Stimulated activated CD4-positive, alpha-beta T cell treated with anti-CD3 and anti-CD28 coated beads, Interleukin-12 subunit alpha, Interleukin-12 subunit beta, amount 100 ng/mL, for 4 hours (primary cell): ENCODE data around the gene SPTBN2.
"Not testable (repeated sequence)": the region's sequence is repeated elsewhere in the genome, so short reads cannot be mapped to it uniquely, and the experiment has no call there.

Experiments used
- DNase-seq: peaks from one replicate; pipeline ENCODE4 v3.0.0-alpha.2; 2020

SPTBN2 gene

DNA sequence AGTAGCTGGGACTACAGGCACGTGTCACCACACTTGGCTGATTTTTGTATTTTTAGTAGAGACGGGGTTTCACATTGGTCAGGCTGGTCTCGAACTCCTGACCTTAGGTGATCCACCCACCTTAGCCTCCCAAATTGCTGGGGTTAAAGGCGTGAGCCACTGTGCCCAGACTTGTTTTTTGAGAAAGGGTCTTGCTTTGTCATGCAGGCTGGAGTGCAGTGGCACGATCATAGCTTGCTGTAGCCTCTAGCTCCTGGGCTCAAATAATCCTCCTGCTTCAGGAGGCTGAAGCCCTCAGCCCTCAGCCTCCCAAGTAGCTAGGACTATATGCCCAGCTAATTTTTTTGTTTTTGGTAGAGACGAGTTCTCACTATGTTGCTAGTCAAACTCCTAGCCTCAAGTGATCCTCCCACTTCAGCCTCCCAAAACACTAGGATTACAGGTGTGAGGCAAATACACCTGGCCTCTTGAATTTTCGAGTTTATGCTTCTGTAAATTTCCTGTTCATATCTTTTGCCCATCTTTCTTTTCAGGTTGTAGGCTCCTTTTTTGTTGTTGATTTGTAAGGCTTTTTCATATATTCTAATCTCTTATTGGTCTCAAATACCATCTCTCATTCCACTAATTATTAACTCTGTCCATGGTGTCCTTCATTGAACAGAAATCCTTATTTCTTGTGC is 47.9 kb downstream of the SPTBN2 start:
- no peak for DNase-seq

DNA sequence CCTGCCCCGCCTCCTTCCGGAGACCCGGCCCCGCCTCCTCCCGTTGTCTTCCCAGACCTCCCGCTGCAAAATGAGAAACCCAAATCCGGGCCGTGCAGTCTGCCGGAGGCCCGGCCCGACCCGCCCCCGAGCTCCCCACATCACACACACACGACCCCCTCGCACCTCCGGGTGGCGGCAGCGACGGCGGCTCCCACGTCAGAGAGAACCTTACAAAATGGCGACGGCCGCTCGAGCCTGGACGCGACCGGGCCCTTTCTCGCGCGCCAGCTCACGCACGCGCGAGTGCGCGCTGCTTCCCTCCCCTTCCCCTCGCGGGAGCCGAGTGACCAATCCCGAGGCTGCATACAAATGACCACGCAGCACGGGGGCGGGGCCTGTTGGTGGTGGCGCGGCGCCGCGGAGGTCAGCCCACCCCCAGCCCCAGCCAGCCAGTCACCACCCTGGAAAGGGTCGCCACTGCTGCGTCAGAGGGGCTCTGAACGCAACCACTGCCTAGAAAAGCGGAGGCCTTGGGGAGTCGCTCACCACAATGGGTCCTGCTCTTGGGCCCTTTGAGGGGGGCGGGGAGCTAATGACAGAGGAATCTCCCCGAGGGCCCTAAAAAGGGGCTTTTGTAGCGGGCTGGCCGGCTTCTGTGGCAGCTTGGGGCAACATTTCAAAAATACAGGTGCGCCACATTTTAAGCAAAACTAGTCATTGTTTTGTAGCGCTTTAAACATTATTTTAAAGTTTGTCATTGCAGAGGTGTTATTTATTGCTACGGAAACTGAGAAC is 51.2 kb downstream of the SPTBN2 start, which contains the start of gene RBM4B:
TSS of gene RBM4B (minus strand) at position 289 of the 777 bp plus-strand sequence. CDS start 808 bp downstream, outside the sequence.
- peak; percentile 94 for DNase-seq

DNA sequence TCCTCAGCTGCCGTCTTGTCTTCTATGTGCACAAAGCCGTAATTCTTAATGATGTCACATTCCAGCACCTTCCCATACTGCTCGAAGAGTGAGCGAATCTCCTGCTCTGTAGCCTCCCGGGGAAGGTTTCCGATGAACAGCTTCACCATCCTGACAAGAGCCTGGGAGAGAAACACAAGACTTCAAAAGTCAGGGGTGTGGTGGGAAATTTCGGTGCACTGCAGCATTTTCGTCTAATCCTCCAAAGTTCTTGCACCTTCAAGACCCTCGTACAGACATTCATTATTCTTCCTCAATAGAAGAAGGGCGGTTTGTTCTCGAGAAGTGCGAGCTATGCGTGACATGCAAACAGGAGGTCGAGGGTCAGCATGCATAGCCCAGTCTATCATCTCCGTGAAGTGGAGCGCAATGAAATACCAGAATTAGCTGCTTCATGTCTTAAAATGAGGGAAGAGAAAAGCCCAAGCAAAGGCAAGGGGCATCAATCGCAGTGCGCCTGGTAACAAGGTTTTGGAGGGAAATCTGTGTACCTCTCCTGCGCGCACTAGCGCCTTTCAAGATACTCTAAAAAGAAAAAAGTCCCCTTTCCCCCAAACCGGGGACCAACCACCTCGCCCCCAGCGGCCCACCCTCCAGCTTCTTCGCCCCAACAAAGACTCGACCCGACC is 52.0 kb downstream of the SPTBN2 start:
- DNase-seq: no peak

DNA sequence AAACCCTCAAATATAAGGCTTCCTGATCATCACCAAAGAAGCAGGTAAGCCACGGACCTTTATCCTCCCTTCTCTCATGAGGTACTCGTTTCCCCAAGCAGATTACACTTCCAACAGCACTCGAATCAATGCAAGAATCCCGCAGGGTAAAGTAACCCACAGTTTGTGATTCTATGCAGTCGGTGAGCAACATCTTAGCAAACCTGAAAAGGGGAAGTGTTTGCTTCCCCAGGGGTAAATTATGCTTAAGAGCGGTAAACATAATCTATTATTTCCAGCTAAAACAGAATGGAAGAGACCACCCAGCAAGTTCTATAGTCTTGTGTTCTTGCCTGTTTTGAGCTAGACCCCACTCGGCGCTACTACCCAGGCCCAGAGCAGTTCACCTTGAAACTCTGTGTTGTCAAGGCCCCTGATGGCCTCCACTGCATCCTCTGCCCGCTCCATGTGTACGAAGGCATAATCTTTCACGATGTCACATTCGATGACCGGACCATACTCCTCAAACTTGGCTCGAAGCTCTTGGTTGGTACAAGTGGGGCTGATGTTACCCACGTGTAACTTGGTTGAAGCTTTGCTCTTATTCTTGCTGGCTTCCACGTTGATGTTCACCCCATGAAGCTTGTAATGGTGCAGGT is 52.6 kb downstream of the SPTBN2 start:
- DNase-seq: no peak

DNA sequence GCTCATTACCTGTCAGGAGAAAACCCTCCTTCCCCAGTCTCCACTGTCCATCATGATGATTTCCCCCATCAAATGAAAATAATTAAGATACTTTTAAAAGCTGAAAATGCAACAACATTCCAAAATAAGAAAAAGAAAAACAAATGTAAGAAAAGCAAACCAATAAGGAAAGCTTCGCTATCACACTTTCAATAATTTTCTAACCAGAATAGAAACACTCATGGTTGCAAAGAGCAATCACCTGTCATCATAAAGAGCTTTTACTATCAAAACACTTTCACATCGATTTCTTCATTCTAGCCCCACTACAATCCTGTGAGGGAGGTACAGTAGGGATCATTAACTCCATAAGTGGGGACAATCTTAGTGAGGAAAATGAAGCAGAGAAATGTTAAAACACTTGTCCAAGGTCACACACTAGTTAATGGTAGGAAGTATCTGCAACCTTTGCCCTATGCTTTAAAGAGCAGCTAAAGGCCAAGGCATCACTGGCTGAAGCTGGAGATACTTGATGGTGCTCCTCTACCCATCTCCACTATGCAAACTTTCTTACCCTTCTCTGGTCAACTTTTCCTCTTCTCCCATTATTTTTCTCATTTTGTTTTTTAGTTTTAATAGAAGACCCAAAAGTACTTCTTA is 53.9 kb downstream of the SPTBN2 start:
- DNase-seq: no peak

DNA sequence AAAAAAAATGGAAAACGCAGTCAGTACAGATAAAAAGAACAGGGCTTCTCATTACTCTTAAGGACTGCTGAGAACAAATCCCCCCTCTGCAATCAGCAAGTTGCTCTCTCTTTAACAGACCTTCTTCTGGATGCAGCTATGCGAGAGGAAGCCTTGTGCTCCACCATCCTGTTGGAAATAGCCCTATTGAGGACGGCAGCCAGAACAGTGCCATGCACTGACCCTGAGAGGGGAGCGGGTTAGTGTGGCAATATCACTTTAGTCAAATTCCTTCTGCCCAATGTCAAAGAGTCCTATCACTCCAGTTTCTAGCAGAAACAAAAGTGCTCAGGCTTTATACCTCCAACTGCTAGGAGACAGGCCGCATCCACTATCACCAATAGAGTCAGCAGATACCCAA is 58.2 kb downstream of the SPTBN2 start:
- DNase-seq: no peak

DNA sequence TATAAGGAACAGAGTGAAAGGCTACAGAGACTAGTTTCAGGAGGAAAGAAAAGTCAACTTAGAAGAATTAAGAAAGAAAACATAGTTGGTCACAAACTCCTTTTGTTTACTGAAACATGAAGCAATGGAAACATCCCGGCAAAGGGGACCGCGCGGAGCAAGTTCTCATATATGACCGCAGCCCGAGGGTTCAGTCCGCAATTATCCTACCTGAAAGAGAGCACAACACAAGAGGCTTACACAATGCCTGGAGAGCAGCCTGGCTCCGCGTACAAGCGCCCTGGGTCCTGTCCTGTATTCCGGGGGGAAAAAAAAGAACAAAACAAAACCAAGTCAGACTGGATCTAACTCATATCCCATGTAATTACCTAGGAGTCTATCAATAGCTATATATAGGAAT is 63.6 kb downstream of the SPTBN2 start:
- no peak for DNase-seq

DNA sequence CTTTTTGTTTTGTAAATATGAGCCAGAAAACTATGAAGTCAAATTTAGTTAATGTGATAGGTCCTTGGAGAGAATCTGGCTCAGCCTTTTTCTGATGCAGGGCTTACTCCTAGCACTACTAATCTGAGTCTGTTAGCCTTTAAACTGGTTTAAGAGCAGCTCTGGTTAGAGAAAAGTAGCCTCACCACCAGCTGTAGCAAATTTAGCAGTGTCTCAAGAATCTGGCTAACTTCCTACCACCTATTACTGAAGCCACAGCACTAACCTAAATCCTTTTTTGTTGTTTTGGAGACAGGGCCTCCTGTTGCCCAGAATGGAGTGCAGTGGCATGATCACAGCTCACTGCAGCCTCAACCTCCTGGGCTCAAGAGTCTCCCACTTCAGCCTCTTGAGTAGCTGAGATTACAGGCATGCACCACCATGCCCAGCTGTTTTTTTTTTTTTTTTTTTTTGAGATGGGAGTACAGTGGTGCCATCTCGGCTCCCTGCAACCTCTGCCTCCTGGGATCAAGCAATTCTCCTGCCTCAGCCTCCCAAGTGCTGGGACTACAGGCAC is 65.2 kb downstream of the SPTBN2 start:
- no peak for DNase-seq

DNA sequence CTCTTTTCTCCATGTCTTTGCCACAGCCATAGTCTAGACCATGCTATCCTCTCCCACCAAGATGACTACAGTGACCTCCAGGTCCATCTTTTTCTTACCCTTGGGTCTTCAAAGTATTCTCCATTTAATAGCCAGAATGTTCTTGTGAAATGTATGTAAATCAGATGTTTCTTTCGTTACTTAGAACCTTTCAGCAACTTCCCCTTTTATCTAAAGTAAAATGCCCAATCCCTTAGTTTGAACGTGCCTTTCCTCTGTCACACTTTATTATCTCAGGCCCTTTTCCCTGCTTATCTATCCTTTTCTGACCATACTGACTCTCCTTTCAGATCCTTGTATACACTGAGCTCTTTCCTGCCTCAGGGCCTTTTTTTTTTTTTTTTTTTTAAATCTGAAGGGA is 69.3 kb downstream of the SPTBN2 start:
- DNase-seq: no peak

DNA sequence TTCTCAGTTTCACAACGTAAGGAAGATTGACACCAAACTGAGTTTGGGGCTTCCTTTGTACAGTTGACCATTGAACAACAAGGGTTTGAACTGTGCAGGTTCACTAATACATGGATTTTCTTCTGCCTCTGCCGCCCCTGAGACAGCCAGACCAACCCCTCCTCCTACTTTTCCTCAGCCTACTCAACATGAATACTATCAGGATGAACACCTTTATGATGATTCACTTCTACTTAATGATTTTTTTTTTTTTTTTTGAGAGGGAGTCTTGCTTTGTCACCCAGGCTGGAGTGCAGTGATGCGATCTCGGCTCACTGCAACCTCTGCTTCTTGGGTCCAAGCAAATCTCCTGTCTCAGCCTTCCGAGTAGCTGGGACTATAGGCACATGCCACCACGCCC is 75.9 kb downstream of the SPTBN2 start:
- DNase-seq: no peak

DNA sequence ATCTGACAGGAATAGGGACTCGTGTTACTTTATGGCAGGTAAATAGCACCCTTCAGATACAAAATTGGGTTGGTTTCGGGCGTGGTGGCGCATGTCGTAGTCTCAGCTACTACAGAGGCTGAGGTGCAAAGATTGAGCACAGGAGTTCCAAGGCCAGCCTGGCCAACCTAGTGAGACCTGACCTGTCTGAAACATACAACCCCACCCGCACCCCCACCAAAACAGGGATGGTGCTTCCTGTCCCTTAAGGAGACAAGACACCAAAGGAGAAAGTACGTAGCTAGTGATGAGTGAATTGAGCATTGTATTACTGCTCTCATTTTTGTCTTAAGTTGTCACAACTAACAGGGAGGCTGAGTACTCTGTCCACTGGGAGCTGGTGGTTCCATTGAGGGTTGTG is 76.4 kb downstream of the SPTBN2 start:
- no peak for DNase-seq

DNA sequence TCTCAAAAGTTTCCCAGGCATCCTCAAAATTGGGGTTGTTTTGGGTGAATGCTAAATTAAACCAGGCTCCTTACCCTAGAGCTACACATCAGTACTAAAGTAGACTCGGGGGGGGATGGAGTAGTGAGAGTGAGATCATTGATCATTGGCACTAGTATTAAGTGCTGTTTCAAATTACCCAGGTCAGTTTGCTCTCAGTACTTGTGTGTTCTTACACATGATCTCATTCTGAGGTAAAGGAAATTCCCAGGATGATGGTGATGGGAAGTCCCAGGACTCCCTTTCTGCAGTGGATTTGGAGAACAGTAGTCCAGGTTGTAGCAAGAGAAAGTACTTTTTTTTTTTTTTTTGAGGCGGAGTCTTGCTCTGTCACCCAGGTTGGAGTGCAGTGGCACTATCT is 78.0 kb downstream of the SPTBN2 start:
- DNase-seq: no peak

DNA sequence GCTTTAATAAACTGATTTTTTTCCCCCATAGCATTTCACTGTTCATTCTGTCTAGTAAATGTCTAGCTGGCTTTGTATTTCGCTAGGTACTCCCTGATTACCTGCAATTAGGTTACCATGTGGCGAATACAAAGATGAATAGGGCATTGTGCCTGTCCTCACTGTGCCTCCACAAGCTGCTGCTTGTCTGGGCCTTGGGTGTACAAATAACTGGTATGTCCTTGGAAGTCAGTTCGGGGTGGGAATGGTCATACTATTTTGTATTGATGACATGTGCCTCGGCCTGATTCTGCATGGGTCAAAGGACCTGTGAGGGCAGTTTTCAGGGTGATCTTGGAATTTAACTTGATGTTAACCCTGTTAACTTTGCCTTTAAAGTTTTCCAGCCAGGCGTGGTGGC is 79.1 kb downstream of the SPTBN2 start:
- no peak for DNase-seq

DNA sequence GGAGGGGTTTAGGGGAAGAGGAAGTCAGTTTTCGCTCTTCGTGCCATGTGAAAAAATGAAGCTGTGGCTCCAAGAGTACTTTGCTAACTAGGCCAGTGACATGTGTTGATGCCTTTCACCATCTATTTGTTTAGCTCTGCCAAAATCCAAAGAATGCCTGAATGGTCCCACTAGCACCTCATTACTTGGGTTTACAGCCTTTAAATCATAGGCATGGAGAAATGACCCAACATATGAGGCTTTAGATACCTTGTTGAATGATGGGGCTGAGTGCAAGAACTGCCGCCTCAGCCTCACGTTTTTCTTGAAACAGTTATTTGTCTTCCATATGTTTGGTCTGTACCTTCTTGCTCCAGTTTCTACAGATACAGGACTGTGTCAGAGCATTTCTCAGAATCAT is 82.2 kb downstream of the SPTBN2 start:
- DNase-seq: no peak

DNA sequence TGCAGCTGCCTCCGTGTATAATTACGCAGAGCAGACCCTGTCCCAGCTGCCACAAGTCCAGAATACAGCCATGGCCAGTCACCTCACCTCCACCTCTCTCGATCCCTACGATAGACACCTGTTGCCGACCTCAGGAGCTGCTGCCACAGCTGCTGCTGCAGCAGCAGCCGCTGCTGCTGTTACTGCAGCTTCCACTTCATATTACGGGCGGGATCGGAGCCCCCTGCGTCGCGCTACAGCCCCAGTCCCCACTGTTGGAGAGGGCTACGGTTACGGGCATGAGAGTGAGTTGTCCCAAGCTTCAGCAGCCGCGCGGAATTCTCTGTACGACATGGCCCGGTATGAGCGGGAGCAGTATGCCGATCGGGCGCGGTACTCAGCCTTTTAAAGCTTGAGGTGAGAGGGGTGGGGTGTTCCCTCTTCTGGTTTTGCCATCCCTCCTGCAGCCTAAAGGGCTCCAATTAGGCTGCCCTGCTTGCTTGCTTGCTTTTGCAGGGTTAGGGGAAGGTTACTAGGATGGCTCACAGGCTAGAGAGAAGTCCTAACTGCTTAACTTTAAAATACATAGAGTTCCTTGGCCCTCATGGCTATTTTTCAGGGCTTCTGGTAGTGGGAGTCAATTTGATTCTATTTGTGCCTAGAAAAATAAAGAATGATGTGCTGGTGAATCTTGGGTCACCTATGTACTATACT is 85.1 kb downstream of the SPTBN2 start:
- no peak for DNase-seq

DNA sequence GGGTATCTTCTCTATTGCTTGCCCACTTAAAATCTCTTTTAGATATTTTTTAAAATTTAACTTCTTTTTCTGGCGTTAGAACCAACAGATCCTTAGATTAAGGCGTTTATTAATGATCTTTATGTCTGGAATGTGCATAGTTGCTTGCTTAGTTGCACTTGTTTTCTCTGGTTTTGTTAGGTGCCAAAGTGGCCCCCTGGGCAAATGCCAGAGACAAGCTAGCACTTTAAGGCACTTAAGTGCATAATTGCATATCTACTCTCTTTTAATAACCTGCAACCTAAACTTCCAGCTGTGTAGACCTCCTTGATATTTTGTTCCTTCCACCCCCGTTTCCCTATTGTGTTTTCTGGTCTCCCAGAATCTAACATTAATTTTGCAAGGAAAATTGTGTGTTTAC is 87.2 kb downstream of the SPTBN2 start:
- no peak for DNase-seq

DNA sequence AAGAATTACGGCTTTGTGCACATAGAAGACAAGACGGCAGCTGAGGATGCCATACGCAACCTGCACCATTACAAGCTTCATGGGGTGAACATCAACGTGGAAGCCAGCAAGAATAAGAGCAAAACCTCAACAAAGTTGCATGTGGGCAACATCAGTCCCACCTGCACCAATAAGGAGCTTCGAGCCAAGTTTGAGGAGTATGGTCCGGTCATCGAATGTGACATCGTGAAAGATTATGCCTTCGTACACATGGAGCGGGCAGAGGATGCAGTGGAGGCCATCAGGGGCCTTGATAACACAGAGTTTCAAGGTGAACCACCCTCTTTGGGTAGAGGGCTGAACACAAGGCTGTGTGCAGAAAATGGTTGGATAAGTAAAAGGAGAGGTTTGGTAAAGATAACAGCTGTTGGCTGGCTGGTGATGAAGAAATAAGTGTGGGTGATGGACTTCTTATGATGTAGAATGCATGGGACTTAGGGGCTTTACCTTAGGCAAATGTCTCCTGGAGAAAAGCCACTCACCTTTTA is 89.1 kb downstream of the SPTBN2 start:
- not testable (repeated sequence) for DNase-seq

DNA sequence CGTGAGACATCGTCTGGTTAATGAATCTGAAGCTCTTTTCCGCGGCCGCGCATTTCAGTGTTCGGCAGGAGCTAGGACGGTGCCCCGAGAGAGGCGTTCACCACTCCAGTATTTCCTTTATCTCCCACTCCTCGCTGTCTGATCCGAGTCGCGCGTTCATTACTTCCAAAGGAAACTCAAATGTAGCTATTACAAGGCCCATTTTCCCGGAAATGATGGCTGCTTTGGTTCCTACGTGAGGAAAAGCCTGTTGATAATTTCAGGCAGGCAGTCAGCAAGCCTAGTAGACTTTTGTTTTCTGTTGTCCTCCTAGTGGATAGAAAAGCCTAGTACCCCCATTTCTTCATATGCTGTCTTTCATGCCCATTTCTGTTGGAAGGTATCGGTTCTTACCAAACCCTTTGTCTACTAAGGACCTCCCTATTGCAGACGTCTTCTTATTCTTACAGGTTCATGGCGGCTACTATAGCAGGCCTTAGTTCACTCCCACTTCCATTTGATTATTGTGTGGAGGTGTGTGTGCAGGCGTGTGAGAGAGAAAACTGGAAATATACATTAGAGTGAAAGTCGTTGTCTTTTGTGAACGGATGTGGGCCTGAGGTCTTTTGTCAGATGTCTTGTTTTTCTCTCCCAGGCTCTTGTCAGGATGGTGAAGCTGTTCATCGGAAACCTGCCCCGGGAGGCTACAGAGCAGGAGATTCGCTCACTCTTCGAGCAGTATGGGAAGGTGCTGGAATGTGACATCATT is 89.8 kb downstream of the SPTBN2 start:
- DNase-seq: peak; percentile 21

DNA sequence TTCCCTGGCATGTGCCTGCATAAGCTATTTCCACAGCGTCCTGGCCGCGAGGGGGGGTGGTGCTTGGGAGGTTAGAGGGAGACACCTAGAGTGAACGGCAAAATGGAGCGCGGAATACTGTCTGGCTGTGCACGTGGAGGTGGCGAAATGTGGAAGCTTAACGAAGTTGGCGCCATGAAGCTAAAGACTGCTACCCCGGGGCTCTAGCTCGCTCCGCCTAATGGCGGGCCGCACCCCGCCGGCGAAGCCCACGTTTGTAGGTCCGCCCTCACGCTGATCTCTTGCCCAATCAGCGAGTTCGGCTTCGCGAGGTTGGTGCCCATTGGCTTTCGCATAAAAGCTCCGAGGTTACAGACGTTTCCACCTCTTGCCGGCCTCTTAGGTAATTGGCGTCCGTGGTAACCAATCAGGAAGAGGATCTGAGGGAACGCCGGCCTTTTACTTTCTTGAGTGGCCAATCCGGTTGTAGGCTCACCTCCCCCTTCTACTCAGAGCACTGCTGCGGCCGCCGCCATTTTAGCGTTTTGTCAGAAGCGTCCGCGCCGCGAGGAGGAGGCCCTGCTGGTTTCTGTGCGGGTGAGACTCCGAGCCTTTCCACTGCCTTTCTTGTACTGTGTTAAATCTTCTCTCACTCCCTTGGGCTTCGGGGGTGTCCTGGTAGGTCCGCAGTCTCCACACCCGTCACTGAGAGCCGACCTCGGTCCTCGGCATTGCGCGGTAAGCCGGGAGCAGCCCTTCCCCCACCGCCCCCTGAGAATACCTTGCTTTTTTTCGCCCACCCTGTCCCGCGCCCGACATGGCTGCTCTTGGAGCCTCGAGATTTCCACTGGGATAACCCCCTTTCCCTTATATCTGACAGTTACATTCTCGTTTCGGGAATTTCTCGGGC is 90.6 kb downstream of the SPTBN2 start, which contains the start of gene RBM4:
TSS of gene RBM4 (plus strand) at position 527 of the 889 bp plus-strand sequence. CDS start 1,009 bp downstream, outside the sequence.
- peak; percentile 86 for DNase-seq
